Glomerular endothelial cell (primary cell): ENCODE results near the gene TSPAN5. TPM values are rescaled to one million over a fixed set of nuclear protein-coding genes. Genes with fewer than 3 reads are reported as not detected.

Experiments used
- DNase-seq: peaks from one replicate; pipeline ENCODE4 v3.0.0-alpha.2; 2011; ENCODE audit warnings: low read depth, low spot score; ENCODE audit errors: extremely low read depth
- total RNA-seq: library from RNA; depleted of rRNA; stranded (reverse); fragments of >200 nt; gene quantifications from 2 replicates; pipeline ENCODE4 v1.2.3, GENCODE V29; 2015

Gene TSPAN5
- total RNA-seq, 1 donor from 2014 or later = 35.6 TPM

GRCh38 chr4:98646422-98646821 is 12.0 kb downstream of the TSPAN5 start:
- no peak for DNase-seq

- DNase-seq = no peak
These were observed 12.9 kb downstream of the TSPAN5 start for GRCh38 chr4:98645527-98645926.

- DNase-seq = no peak
These were observed 14.7 kb downstream of the TSPAN5 start for GRCh38 chr4:98643755-98644154.

DNA sequence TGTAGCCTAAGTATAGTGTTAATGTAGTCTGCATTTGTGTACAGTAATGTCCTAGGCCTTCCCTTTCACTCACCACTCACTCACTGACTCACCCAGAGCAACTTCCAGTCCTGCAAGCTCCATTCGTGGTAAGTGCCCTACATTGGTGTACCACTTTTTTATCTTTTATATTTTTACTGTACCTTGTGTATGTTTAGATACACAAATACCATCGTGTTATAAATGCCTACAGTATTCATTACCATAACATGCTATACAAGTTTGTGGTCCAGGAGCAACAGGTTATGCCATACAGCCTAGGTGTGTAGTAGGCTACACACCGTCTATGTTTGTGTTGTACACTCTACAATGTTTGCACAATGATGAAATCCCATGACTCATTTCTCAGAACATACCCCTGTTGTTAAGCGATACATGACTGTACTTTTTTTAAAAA is 15.4 kb downstream of the TSPAN5 start:
- no peak for DNase-seq

- no peak for DNase-seq
These were observed 16.3 kb downstream of the TSPAN5 start for GRCh38 chr4:98641906-98642668.

DNA sequence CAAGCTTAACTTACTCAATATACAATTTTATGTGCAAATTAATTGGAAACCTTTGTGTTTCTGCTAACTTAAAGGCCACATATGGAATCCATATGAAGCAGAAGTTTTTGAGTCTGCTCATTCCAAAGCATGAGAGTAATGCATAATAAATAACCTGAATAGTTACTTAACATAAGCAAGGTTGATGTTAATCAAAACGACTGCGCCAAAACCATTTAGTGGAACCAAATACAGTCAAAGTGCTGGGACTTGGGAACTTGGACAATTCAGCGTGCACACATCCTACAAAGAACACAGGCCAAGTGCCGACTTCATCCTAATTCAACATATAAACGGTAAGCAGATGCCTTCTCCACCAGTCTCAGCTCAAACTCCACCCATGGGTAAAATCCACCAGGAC is 17.0 kb downstream of the TSPAN5 start:
- no peak for DNase-seq

- DNase-seq = no peak
These were observed 18.9 kb downstream of the TSPAN5 start for GRCh38 chr4:98639523-98639922.

- no peak for DNase-seq
These were observed 19.3 kb downstream of the TSPAN5 start for GRCh38 chr4:98639108-98639507.

GRCh38 chr4:98638661-98639060 is 19.8 kb downstream of the TSPAN5 start:
- no peak for DNase-seq

- no peak for DNase-seq
These were observed 24.4 kb downstream of the TSPAN5 start for GRCh38 chr4:98634061-98634460.

- DNase-seq = no peak
These were observed 25.3 kb downstream of the TSPAN5 start for GRCh38 chr4:98633159-98633558.

- no peak for DNase-seq
These were observed 26.2 kb downstream of the TSPAN5 start for GRCh38 chr4:98632258-98632657.

- DNase-seq = no peak
These were observed 26.9 kb downstream of the TSPAN5 start for GRCh38 chr4:98631506-98631905.

- DNase-seq = no peak
These were observed 27.5 kb downstream of the TSPAN5 start for GRCh38 chr4:98630737-98631454.

GRCh38 chr4:98627531-98628257 is 30.7 kb downstream of the TSPAN5 start:
- no peak for DNase-seq

DNA sequence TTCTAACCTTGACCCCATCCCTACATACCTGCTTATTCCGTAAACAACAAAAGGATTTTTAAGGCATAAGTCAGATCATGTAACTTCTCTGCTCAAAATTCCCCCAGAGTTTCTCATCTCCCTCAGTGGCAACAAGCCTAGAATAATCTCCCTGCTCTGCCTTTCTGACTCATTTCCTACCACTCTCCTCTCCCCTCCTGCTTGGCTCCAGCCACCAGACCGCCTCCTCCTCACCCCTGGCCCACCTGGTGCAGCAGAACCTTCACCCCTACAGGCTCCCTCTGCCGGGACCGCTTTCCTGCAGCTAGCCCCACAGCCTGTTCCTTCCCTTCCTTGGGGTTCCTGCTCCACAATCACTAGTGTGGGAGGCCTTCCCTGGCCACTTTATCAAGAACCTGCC is 32.1 kb downstream of the TSPAN5 start:
- DNase-seq = no peak

- DNase-seq = no peak
These were observed 32.5 kb downstream of the TSPAN5 start for GRCh38 chr4:98625920-98626319.

GRCh38 chr4:98625399-98625798 is 33.0 kb downstream of the TSPAN5 start:
- no peak for DNase-seq

DNA sequence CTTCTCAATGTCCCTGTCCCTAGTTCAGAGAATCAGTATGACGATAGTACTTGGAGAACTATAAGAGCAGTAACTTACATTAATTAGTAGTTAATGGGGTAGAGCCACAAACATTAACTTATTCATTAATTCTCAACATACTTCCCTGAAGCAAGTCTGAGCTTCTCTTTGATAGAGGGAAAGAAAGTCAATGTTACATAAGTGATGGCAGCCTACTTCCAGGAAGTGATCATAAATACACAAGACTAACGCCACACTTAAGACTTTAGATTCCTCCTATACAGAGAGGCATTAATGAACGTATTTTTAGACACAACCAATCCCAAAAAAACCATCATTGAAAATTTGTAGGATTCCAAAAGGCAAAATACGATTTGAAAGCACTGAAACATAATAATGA is 33.8 kb downstream of the TSPAN5 start:
- DNase-seq = no peak

DNA sequence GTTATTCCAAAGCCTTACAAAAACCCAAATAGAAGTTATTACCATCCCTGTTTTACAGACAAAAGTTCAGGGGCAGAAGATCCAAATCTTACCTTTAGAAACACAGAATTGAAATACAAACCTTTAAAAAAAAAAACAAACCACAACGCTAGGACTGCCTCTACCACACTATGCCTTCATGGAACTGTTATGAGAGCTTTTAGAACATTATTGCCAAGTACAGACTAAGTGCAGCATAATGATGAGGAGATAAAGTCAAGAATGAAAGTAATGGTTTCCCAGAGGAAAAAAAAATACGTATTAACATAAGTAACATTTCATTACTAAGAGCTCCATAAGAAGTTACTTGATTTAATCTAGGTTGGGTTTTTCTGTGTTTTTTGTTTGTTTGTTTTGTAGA is 34.3 kb downstream of the TSPAN5 start:
- no peak for DNase-seq

- no peak for DNase-seq
These were observed 35.1 kb downstream of the TSPAN5 start for GRCh38 chr4:98623126-98623802.
